Lung (tissue), 12 donors: Measurements from ENCODE around the gene TLL1. TPM values are rescaled to one million over a fixed set of nuclear protein-coding genes. Genes with fewer than 3 reads are reported as not detected.

ENCODE experiments used
- ATAC-seq: fragments of 200-7000 bp; cut with Tn5 transposase; one replicate; pipeline ENCODE4 v1.9.1; 2020; ENCODE audit warnings: moderate number of reproducible peaks; ENCODE audit not compliant: insufficient read depth, low FRiP score
- DNase-seq, 3 donors: peaks; one replicate each; pipeline ENCODE4 v3.0.0-alpha.2; 2013 to 2017
- H3K27ac ChIP-seq, 2 donors: one replicate each; pipeline ENCODE4 v1.5.1; 2013; ENCODE audit warnings: mild to moderate bottlenecking in 2 of 2, moderate library complexity in 2 of 2, control low read depth in 1 of 2, inconsistent platforms in 1 of 2, low read depth in 1 of 2, low read length in 1 of 2
- H3K27me3 ChIP-seq, 3 donors: one replicate each; pipeline ENCODE4 v1.5.1; 2013; ENCODE audit warnings: low read length in 2 of 3; ENCODE audit not compliant: control insufficient read depth in 3 of 3, insufficient read depth in 3 of 3
- H3K36me3 ChIP-seq, 4 donors: one replicate each; pipeline ENCODE4 v1.5.1; 2013; ENCODE audit warnings: low read length in 4 of 4, mild to moderate bottlenecking in 1 of 4, moderate library complexity in 1 of 4; ENCODE audit not compliant: control insufficient read depth in 4 of 4, insufficient read depth in 4 of 4
- H3K4me1 ChIP-seq, 5 donors: one replicate each; pipeline ENCODE4 v1.5.1; 2013; ENCODE audit warnings: low read length in 5 of 5, mild to moderate bottlenecking in 2 of 5, moderate library complexity in 1 of 5; ENCODE audit not compliant: control insufficient read depth in 5 of 5, insufficient read depth in 5 of 5
- H3K4me3 ChIP-seq: one replicate; pipeline ENCODE4 v1.5.1; 2013; ENCODE audit warnings: mild to moderate bottlenecking, control low read depth, moderate library complexity
- H3K9ac ChIP-seq, 2 donors: one replicate each; pipeline ENCODE4 v1.5.1; 2013; ENCODE audit warnings: low read length in 2 of 2, control low read depth in 1 of 2; ENCODE audit not compliant: insufficient read depth in 1 of 2
- H3K9me3 ChIP-seq, 4 donors: one replicate each; pipeline ENCODE4 v1.5.1; 2013; ENCODE audit warnings: low read length in 3 of 4, mild to moderate bottlenecking in 1 of 4, moderate library complexity in 1 of 4; ENCODE audit not compliant: control insufficient read depth in 4 of 4, insufficient read depth in 3 of 4
- CTCF ChIP-seq: IDR thresholded peaks from 2 replicates; pipeline ENCODE4 v1.5.1; 2012; ENCODE audit warnings: mild to moderate bottlenecking; ENCODE audit errors: control extremely low read depth, extremely low read depth
- WGBS, 2 donors: extraction: QIAGEN DNeasy Blood & Tissue Kit; methylation state at CpG; one replicate each; pipeline ENCODE4 v1.1.7; 2013; 5-methylcytosine and 5-hydroxymethylcytosine counted together
- polyA plus RNA-seq, 2 donors: library from polyadenylated mRNA; stranded (reverse); fragments of 200-250 nt; gene quantifications; one replicate each; pipeline ENCODE4 v1.2.1, GENCODE V29; 2013
- total RNA-seq, 2 donors: library from RNA; depleted of rRNA in 1 of 2; stranded (reverse); fragments of >200 nt in 1 of 2; gene quantifications; one replicate each; pipeline ENCODE4 v1.2.1, GENCODE V29; 2014 to 2021
- donor health status: control.
- donor health status: control.
- donor health status: Bipolar disorder and iron deficiency.
- donor health status: healthy.
- donor health status: DM: yes; HTN: yes; CAD: no.

The TLL1 gene
- total and polyA plus RNA-seq, 4 donors = 0.93 to 5.7 (median 1.9) TPM

- DNase-seq (no peak), ATAC-seq (no peak)
- H3K27ac ChIP-seq = no peak overlapping the region
- no peak for TF ChIP-seq CTCF
- H3K4me1 ChIP-seq = no peaks in the 10 kb centered on the region
- no peaks in the 10 kb centered on the region for H3K27me3 ChIP-seq
- H3K9me3 ChIP-seq = peaks cover 0 to 6% (median under 1%) of the 10 kb centered on the region in 4 donors
- 88% methylated on average over 2 of the region's 2 CpGs for WGBS, 2 donors
- no peak overlapping the region for H3K9ac ChIP-seq
- no peaks in the 10 kb centered on the region for H3K36me3 ChIP-seq
- no peak overlapping the region for H3K4me3 ChIP-seq
Observed at GRCh38 chr4:165963621-165964020, 90.6 kb downstream of the TLL1 start.

- ATAC-seq = no peak
- H3K27me3 ChIP-seq = no peaks in the 10 kb centered on the region
- 91 to 95% methylated on average over 5 of the region's 5 CpGs for WGBS, 2 donors
- H3K4me1 ChIP-seq = no peaks in the 10 kb centered on the region
- H3K9ac ChIP-seq = no peak overlapping the region
- no peak overlapping the region for H3K4me3 ChIP-seq
- no peaks in the 10 kb centered on the region for H3K36me3 ChIP-seq
- peaks cover 0 to 6% (median under 1%) of the 10 kb centered on the region in 4 donors for H3K9me3 ChIP-seq
- DNase-seq = no peak
- no peak overlapping the region for H3K27ac ChIP-seq
- TF ChIP-seq CTCF = no peak
Observed at GRCh38 chr4:165964591-165964990, 91.6 kb downstream of the TLL1 start.

GRCh38 chr4:165965503-165965902 lies 92.5 kb downstream of the TLL1 start:
- Histone ChIP-seq H3K4me1 (no peaks in the 10 kb centered on the region), H3K27ac (no peak overlapping the region), H3K27me3 (no peaks in the 10 kb centered on the region), H3K9me3 (peaks cover 0 to 6% (median under 1%) of the 10 kb centered on the region in 4 donors), H3K36me3 (no peaks in the 10 kb centered on the region), H3K4me3 (no peak overlapping the region), H3K9ac (no peak overlapping the region)
- WGBS, 2 donors = 88 to 93% methylated on average over 2 of the region's 2 CpGs
- DNase-seq (no peak), ATAC-seq (no peak)
- no peak for TF ChIP-seq CTCF

GRCh38 chr4:165966833-165967232 lies 93.8 kb downstream of the TLL1 start:
- 92 to 93% methylated on average over 8 of the region's 8 CpGs for WGBS, 2 donors
- H3K9me3 ChIP-seq = peaks cover 0 to 9% (median under 1%) of the 10 kb centered on the region in 4 donors
- ATAC-seq = no peak

More at GRCh38 chr4:165966833-165967232, 93.8 kb downstream of the TLL1 start:
- H3K36me3 ChIP-seq = no peaks in the 10 kb centered on the region
- H3K4me1 ChIP-seq = no peaks in the 10 kb centered on the region
- no peak for DNase-seq
- no peak for TF ChIP-seq CTCF
- no peak overlapping the region for H3K27ac ChIP-seq
- no peak overlapping the region for H3K9ac ChIP-seq
- H3K27me3 ChIP-seq = no peaks in the 10 kb centered on the region
- no peak overlapping the region for H3K4me3 ChIP-seq
